SU-DHL-6 (cell line): ENCODE results near the gene PPP1R9B.

Experiments used
- EZH2phosphoT487 ChIP-seq: fragments of 200-600 bp; sonication (generic), shearing (Covaris generic); conservative IDR thresholded peaks from 2 replicates; pipeline ENCODE4 v1.6.1; 2018; ENCODE audit warnings: mild to moderate bottlenecking, antibody characterized with exemption, low read length, moderate library complexity, mixed read lengths
- TF ChIP-seq, protein P1 (sequence below): fragments of 200-600 bp; sonication (generic); IDR thresholded peaks from one replicate; pipeline ENCODE4 v1.5.1; 2017; ENCODE audit warnings: antibody characterized with exemption, mild to moderate bottlenecking, low read length, moderate library complexity; ENCODE audit not compliant: insufficient read depth, poor library complexity, severe bottlenecking

DNA sequence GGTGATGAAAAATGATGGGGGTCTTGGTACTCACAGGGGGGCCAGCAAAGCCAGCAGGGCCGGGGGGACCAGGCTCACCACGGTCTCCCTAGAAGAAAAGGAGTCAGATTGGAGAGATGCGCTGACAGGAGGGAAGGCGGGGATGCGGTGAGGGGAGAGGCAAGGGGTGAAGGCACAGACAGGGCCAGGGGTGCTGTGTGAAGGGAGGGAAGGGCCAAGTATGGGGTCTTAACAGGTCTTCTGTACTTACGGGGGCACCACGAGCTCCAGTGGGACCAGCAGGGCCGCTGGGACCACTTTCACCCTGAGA is 39.8 kb upstream of the PPP1R9B start:
- TF ChIP-seq, protein P1, sequence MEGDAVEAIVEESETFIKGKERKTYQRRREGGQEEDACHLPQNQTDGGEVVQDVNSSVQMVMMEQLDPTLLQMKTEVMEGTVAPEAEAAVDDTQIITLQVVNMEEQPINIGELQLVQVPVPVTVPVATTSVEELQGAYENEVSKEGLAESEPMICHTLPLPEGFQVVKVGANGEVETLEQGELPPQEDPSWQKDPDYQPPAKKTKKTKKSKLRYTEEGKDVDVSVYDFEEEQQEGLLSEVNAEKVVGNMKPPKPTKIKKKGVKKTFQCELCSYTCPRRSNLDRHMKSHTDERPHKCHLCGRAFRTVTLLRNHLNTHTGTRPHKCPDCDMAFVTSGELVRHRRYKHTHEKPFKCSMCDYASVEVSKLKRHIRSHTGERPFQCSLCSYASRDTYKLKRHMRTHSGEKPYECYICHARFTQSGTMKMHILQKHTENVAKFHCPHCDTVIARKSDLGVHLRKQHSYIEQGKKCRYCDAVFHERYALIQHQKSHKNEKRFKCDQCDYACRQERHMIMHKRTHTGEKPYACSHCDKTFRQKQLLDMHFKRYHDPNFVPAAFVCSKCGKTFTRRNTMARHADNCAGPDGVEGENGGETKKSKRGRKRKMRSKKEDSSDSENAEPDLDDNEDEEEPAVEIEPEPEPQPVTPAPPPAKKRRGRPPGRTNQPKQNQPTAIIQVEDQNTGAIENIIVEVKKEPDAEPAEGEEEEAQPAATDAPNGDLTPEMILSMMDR: no peak
- TF ChIP-seq EZH2phosphoT487: no peak
